Pancreas (tissue), 10 donors: ENCODE data around the gene SLC4A2. TPM values are rescaled to one million over a fixed set of nuclear protein-coding genes. Genes with fewer than 3 reads are reported as not detected.

Experiments
- ATAC-seq, 4 donors: fragments of 200-7000 bp; cut with Tn5 transposase; one replicate each; pipeline versions ENCODE4 v1.8.0 to v1.9.1; 2020; ENCODE audit warnings: mild to moderate bottlenecking in 4 of 4, moderate library complexity in 4 of 4
- DNase-seq, 6 donors: peaks; one replicate each; pipeline ENCODE4 v3.0.0-alpha.2; 2020
- FAIRE-seq: peaks from 2 replicates; lab custom pipeline; 2012; peaks lifted over from hg19 to GRCh38; lab: Jason Lieb, UNC
- H3K27ac ChIP-seq, 4 donors: fragments of 200-600 bp; sonication (generic); 1 replicate in 3 of 4; 2 replicates in 1 of 4; pipeline versions ENCODE4 v1.5.0 to v1.8.0; 2020
- H3K27me3 ChIP-seq, 4 donors: fragments of 200-600 bp; one replicate each; pipeline ENCODE4 v1.8.0; 2021
- H3K36me3 ChIP-seq, 3 donors: fragments of 200-600 bp; sonication (generic) in 1 of 3; one replicate each; pipeline versions ENCODE4 v1.5.0 to v1.8.0; 2020 to 2021
- H3K4me1 ChIP-seq, 3 donors: fragments of 200-600 bp; one replicate each; pipeline ENCODE4 v1.8.0; 2021
- H3K4me3 ChIP-seq, 4 donors: fragments of 200-600 bp; sonication (generic) in 2 of 4; one replicate each; pipeline versions ENCODE4 v1.5.0 to v1.8.0; 2020 to 2021
- H3K9me3 ChIP-seq, 4 donors: fragments of 200-600 bp; one replicate each; pipeline ENCODE4 v1.8.0; 2021
- WGBS, 2 donors: extraction: QIAGEN DNeasy Blood & Tissue Kit; methylation state at CpG; one replicate each; pipeline ENCODE4 v1.1.7; 2013; 5-methylcytosine and 5-hydroxymethylcytosine counted together
- intact Hi-C, 3 donors: fragments of 100-400 bp; cut with DNase I; formaldehyde crosslinking; loops; one replicate each; pipeline versions ENCODE4 v1.11.1 to v1.14.2; 2022
- polyA plus RNA-seq, 2 donors: library from polyadenylated mRNA; stranded (reverse); fragments of 200-250 nt; gene quantifications; one replicate each; pipeline ENCODE4 v1.2.3, GENCODE V29; 2013
- total RNA-seq, 6 donors: library from RNA; stranded (reverse); fragmentation: NEBNext Ultra II Directional in 4 of 6; extraction: Animal tissue kit (Norgen Biotek cat#: 25700) in 4 of 6; gene quantifications; one replicate each; pipeline versions ENCODE4 v1.2.1 to v1.2.4, GENCODE V29; 2021 to 2023
- TF ChIP-seq, protein P1 (sequence below), 4 donors: fragments of 200-600 bp; sonication (generic) in 3 of 4; IDR thresholded peaks; one replicate each; pipeline versions ENCODE4 v1.5.0 to v1.8.0; 2021; ENCODE audit warnings: antibody characterized with exemption in 4 of 4
- donor health status: healthy with polysubstance abuse.
- donor health status: DM: no; HTN: no; CAD: no; lungs with moderate emphysema.
- donor health status: DM: no; HTN: no; CAD: no.
- donor health status: control.
- donor health status: control.
- donor health status: Bipolar disorder and iron deficiency.
- donor health status: DM: yes; HTN: yes; CAD: no.
- donor health status: DM: no; HTN: no; CAD: no.
- donor health status: DM: no; HTN: no; CAD: no.
- donor health status: DM: yes; HTN: yes; CAD: no.

Gene SLC4A2
- total and polyA plus RNA-seq, 8 donors = 69.2 to 211 (median 87.2) TPM

DNA sequence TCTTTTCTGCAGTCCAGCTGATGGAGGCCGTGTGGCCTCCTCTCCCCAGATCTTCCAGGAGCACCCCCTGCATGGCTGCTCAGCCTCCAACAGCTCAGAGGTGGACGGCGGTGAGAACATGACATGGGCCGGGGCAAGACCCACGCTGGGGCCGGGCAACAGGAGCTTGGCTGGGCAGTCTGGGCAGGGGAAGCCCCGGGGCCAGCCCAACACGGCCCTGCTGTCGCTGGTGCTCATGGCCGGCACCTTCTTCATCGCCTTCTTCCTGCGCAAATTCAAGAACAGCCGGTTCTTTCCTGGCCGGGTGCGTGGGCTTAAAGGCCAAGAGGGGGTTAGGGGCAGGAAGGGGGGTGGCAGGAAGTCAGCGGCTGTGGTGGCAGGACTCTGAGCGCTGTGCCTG is 14.6 kb downstream of the SLC4A2 start:
- TF ChIP-seq, protein P1, sequence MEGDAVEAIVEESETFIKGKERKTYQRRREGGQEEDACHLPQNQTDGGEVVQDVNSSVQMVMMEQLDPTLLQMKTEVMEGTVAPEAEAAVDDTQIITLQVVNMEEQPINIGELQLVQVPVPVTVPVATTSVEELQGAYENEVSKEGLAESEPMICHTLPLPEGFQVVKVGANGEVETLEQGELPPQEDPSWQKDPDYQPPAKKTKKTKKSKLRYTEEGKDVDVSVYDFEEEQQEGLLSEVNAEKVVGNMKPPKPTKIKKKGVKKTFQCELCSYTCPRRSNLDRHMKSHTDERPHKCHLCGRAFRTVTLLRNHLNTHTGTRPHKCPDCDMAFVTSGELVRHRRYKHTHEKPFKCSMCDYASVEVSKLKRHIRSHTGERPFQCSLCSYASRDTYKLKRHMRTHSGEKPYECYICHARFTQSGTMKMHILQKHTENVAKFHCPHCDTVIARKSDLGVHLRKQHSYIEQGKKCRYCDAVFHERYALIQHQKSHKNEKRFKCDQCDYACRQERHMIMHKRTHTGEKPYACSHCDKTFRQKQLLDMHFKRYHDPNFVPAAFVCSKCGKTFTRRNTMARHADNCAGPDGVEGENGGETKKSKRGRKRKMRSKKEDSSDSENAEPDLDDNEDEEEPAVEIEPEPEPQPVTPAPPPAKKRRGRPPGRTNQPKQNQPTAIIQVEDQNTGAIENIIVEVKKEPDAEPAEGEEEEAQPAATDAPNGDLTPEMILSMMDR (IDR thresholded peaks at IDR 0.05) = no peak
- ATAC-seq (no peak), FAIRE-seq (no peak), DNase-seq (peak in 2 of 6 donors; percentile 22 to 54)
- no peaks in the 10 kb centered on the region for H3K27me3 ChIP-seq
- H3K4me1 ChIP-seq = peaks cover 0 to under 1% (median under 1%) of the 10 kb centered on the region in 3 donors
- H3K9me3 ChIP-seq = no peaks in the 10 kb centered on the region
- intact Hi-C loops = no loop called here
- H3K36me3 ChIP-seq = peaks cover 0 to 59% (median 27%) of the 10 kb centered on the region in 3 donors
- no peak overlapping the region for H3K4me3 ChIP-seq
- no peak overlapping the region for H3K27ac ChIP-seq
- WGBS, 2 donors = 91 to 92% methylated on average over 17 of the region's 17 CpGs

DNA sequence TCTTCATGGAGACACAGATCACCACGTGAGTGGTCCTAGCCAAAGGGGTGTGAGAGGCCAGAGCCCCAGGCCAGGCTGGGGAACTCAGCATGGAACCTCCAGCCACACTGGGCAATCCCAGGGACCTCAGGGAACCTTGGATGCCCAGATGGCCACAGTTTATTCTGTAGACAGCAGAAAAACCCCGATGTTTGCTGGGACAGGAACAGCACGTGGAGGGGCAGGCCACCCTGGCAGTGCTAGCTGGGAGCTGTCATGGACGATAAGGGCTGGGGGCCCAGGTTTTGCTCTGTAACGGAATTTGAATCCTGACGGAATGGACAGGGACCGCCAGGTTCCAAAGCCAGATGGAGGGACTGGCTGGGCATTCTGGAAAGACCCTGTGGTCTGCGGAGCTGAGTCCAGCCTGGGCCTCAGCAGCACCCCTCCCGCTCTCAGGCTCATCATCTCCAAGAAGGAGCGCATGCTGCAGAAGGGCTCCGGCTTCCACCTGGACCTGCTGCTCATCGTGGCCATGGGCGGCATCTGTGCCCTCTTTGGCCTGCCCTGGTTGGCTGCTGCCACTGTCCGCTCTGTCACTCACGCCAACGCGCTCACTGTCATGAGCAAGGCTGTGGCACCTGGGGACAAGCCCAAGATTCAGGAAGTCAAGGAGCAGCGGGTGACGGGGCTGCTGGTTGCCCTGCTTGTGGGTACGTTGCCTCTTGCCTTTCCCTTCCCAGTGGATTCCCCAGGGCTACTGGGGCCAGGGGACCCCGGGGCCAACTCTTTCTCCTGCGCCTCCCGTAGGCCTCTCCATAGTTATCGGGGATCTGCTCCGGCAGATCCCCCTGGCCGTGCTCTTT is 15.7 kb downstream of the SLC4A2 start:
- ATAC-seq (no peak), FAIRE-seq (no peak), DNase-seq (peak in 2 of 6 donors; percentile 25 to 67)

DNA sequence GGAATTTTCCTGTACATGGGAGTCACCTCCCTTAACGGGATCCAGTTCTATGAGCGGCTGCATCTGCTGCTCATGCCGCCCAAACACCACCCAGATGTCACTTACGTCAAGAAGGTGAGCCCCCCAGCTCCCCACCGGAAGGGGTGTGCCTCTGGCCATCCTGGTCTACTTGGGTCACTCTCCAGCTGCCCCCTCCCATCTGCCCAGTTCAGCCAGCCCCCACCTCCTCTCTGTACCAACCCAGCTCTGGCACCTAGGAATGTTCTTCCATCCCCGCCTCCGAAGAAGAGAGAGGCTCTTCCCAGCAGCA is 16.2 kb downstream of the SLC4A2 start:
- peak in 1 of 6 donors; percentile 24 for DNase-seq
- WGBS, 2 donors = 84 to 87% methylated on average over 6 to 7 of the region's 7 CpGs
- peaks cover 0 to 43% (median 20%) of the 10 kb centered on the region in 3 donors for H3K36me3 ChIP-seq

More for the DNA sequence above, 15.7 kb downstream of the SLC4A2 start:
- no peaks in the 10 kb centered on the region for H3K9me3 ChIP-seq
- intact Hi-C loops = no loop called here
- H3K27ac ChIP-seq = no peak overlapping the region
- TF ChIP-seq, protein P1 (IDR thresholded peaks at IDR 0.05) = no peak
- H3K27me3 ChIP-seq = no peaks in the 10 kb centered on the region
- 91 to 92% methylated on average over 26 of the region's 26 CpGs for WGBS, 2 donors
- H3K4me3 ChIP-seq = no peak overlapping the region
- H3K36me3 ChIP-seq = peaks cover 0 to 48% (median 26%) of the 10 kb centered on the region in 3 donors
- peaks cover 3 to 11% (median 9%) of the 10 kb centered on the region in 3 donors for H3K4me1 ChIP-seq

DNA sequence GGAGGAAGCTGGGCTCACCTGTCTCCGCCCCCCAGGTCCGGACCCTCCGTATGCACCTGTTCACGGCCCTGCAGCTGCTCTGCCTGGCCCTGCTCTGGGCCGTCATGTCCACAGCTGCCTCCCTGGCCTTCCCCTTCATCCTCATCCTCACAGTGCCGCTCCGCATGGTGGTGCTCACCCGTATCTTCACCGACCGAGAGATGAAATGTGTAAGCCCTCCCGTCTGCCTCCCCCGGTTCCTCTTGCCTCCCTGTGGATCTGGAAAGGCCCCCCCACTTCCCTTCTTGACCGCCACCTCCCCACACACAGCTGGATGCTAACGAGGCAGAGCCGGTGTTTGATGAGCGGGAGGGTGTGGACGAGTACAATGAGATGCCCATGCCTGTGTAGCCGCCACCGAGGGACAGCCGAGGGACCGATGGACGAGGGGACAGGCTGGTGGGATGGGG is 16.6 kb downstream of the SLC4A2 start:
- DNase-seq (peak in 2 of 6 donors; percentile 37 to 58), ATAC-seq (no peak), FAIRE-seq (no peak)
- intact Hi-C loops = no loop called here
- 86 to 87% methylated on average over 22 of the region's 22 CpGs for WGBS, 2 donors
- H3K4me3 ChIP-seq = no peak overlapping the region
- no peaks in the 10 kb centered on the region for H3K27me3 ChIP-seq
- H3K9me3 ChIP-seq = no peaks in the 10 kb centered on the region
- H3K4me1 ChIP-seq = peaks cover 3 to 12% (median 9%) of the 10 kb centered on the region in 3 donors
- TF ChIP-seq, protein P1 (IDR thresholded peaks at IDR 0.05) = no peak
- peaks cover 0 to 39% (median 16%) of the 10 kb centered on the region in 3 donors for H3K36me3 ChIP-seq
- H3K27ac ChIP-seq = no peak overlapping the region

More for the DNA sequence above, 16.2 kb downstream of the SLC4A2 start:
- H3K27me3 ChIP-seq = no peaks in the 10 kb centered on the region
- TF ChIP-seq, protein P1 (IDR thresholded peaks at IDR 0.05) = no peak
- no peak for FAIRE-seq
- intact Hi-C loops = no loop called here
- H3K27ac ChIP-seq = no peak overlapping the region
- H3K4me3 ChIP-seq = no peak overlapping the region
- peaks cover 3 to 11% (median 9%) of the 10 kb centered on the region in 3 donors for H3K4me1 ChIP-seq
- no peak for ATAC-seq
- H3K9me3 ChIP-seq = no peaks in the 10 kb centered on the region
